ENCODE results near the gene SGIP1. TPM values are rescaled to one million over a fixed set of nuclear protein-coding genes. Genes with fewer than 3 reads are reported as not detected.
"Not testable (repeated sequence)": the region's sequence is repeated elsewhere in the genome, so short reads cannot be mapped to it uniquely, and the experiment has no call there.

The SGIP1 gene
- polyA plus RNA-seq, 1 donor = 1.6 TPM

GRCh38 chr1:66556161-66556611, 22.2 kb downstream of the SGIP1 start:
- no peak for DNase-seq (ENCODE audit: low read depth)

GRCh38 chr1:66557157-66557556, 23.2 kb downstream of the SGIP1 start:
- DNase-seq (ENCODE audit: low read depth) = no peak

GRCh38 chr1:66559517-66559916, 25.6 kb downstream of the SGIP1 start:
- no peak for DNase-seq (ENCODE audit: low read depth)

GRCh38 chr1:66562561-66562960, 28.6 kb downstream of the SGIP1 start:
- no peak for DNase-seq (ENCODE audit: low read depth)

- no peak for DNase-seq (ENCODE audit: low read depth)
Measured at GRCh38 chr1:66563094-66563800, 29.3 kb downstream of the SGIP1 start.

GRCh38 chr1:66563941-66564630, 30.1 kb downstream of the SGIP1 start:
- no peak for DNase-seq (ENCODE audit: low read depth)

GRCh38 chr1:66570196-66570595, 36.2 kb downstream of the SGIP1 start:
- DNase-seq (ENCODE audit: low read depth) = no peak

GRCh38 chr1:66571789-66572188, 37.8 kb downstream of the SGIP1 start:
- no peak for DNase-seq (ENCODE audit: low read depth)

- DNase-seq (ENCODE audit: low read depth) = no peak
Measured at GRCh38 chr1:66575739-66576138, 41.8 kb downstream of the SGIP1 start.

- DNase-seq (ENCODE audit: low read depth) = no peak
Measured at GRCh38 chr1:66576645-66577044, 42.7 kb downstream of the SGIP1 start.

- DNase-seq (ENCODE audit: low read depth) = no peak
Measured at GRCh38 chr1:66578841-66579240, 44.9 kb downstream of the SGIP1 start.

- no peak for DNase-seq (ENCODE audit: low read depth)
Measured at GRCh38 chr1:66580081-66580480, 46.1 kb downstream of the SGIP1 start.

- DNase-seq (ENCODE audit: low read depth) = no peak
Measured at GRCh38 chr1:66583021-66583420, 49.1 kb downstream of the SGIP1 start.

- DNase-seq (ENCODE audit: low read depth) = no peak
Measured at GRCh38 chr1:66585002-66585401, 51.0 kb downstream of the SGIP1 start.

- DNase-seq (ENCODE audit: low read depth) = no peak
Measured at GRCh38 chr1:66589326-66589725, 55.4 kb downstream of the SGIP1 start.

GRCh38 chr1:66592106-66592507, 58.2 kb downstream of the SGIP1 start:
- DNase-seq (ENCODE audit: low read depth) = not testable (repeated sequence)

GRCh38 chr1:66596191-66596590, 62.2 kb downstream of the SGIP1 start:
- no peak for DNase-seq (ENCODE audit: low read depth)

GRCh38 chr1:66597500-66597899, 63.5 kb downstream of the SGIP1 start:
- DNase-seq (ENCODE audit: low read depth) = no peak

- DNase-seq (ENCODE audit: low read depth) = no peak
Measured at GRCh38 chr1:66598670-66599069, 64.7 kb downstream of the SGIP1 start.

- DNase-seq (ENCODE audit: low read depth) = no peak
Measured at GRCh38 chr1:66599346-66599745, 65.4 kb downstream of the SGIP1 start.

GRCh38 chr1:66599899-66600737, 66.2 kb downstream of the SGIP1 start:
- DNase-seq (ENCODE audit: low read depth) = no peak

- no peak for DNase-seq (ENCODE audit: low read depth)
Measured at GRCh38 chr1:66605419-66605997, 71.6 kb downstream of the SGIP1 start.
